H1 (cell line): Measurements from ENCODE around the gene ANKRD27. TPM values are rescaled to one million over a fixed set of nuclear protein-coding genes. Genes with fewer than 3 reads are reported as not detected.

Source experiments
- EGR1 ChIP-seq: IDR thresholded peaks from 2 replicates; pipeline ENCODE4 v1.6.1; 2011; ENCODE audit warnings: low read depth, low read length, borderline replicate concordance
- POLR2A ChIP-seq, 2 experiments: IDR thresholded peaks; 1 replicate in 1 of 2; 2 replicates in 1 of 2; pipeline ENCODE4 v1.6.1; 2011; ENCODE audit warnings: low read depth in 2 of 2, low read length in 2 of 2, mild to moderate bottlenecking in 2 of 2; ENCODE audit errors: control extremely low read depth in 1 of 2
- POLR2AphosphoS5 ChIP-seq: IDR thresholded peaks from 2 replicates; pipeline ENCODE4 v1.6.1; 2011; ENCODE audit warnings: low read depth, low read length
- SIRT6 ChIP-seq: IDR thresholded peaks from one replicate; pipeline ENCODE4 v1.7.1; 2012; ENCODE audit warnings: low read length, inconsistent platforms
- SP1 ChIP-seq: IDR thresholded peaks from 2 replicates; pipeline ENCODE4 v1.6.1; 2011; ENCODE audit warnings: low read depth, low read length
- TAF1 ChIP-seq: IDR thresholded peaks from 2 replicates; pipeline ENCODE4 v1.6.1; 2011; ENCODE audit warnings: mild to moderate bottlenecking, low read depth, low read length
- ZNF274 ChIP-seq: IDR thresholded peaks from 2 replicates; pipeline ENCODE4 v1.7.0; 2012; ENCODE audit warnings: low read length, borderline replicate concordance; ENCODE audit errors: extremely low read depth
- polyA plus RNA-seq, 7 experiments: library from polyadenylated mRNA; depleted of rRNA in 3 of 7; stranded (reverse) in 5 of 7; unstranded in 2 of 7; fragments of >200 nt in 5 of 7; fragments of 200-250 nt in 2 of 7; gene quantifications; 1 replicate in 5 of 7; 2 replicates in 1 of 7; 4 replicates in 1 of 7; pipeline versions ENCODE4 v1.2.1 to v1.2.3, GENCODE V29; 2011 to 2013; ENCODE audit warnings: missing spikeins in 2 of 7, mixed read lengths in 2 of 7
- total RNA-seq: library from RNA; stranded (reverse); fragmentation: NEBNext Ultra II Directional; extraction: Animal tissue kit (Norgen Biotek cat#: 25700); gene quantifications from 2 replicates; pipeline ENCODE4 v1.2.1, GENCODE V29; 2021
- TF ChIP-seq, protein P1 (sequence below): fragments of 300-600 bp; sonication (generic); IDR thresholded peaks from 2 replicates; pipeline ENCODE4 v1.7.1; 2012; ENCODE audit warnings: low read length, moderate library complexity, mild to moderate bottlenecking, inconsistent platforms; ENCODE audit not compliant: insufficient replicate concordance
- TF ChIP-seq, protein P2 (sequence below), 3 experiments: IDR thresholded peaks; 1 replicate in 2 of 3; 2 replicates in 1 of 3; pipeline versions ENCODE4 v1.5.1 to v1.6.1; 2011; ENCODE audit warnings: low read length in 3 of 3, mild to moderate bottlenecking in 3 of 3, inconsistent platforms in 2 of 3, low read depth in 1 of 3, moderate library complexity in 1 of 3; ENCODE audit not compliant: insufficient read depth in 1 of 3; ENCODE audit errors: control extremely low read depth in 1 of 3
- TF ChIP-seq, protein P3 (sequence below): IDR thresholded peaks from 2 replicates; pipeline ENCODE4 v1.6.1; 2012; ENCODE audit warnings: inconsistent platforms

ANKRD27 gene
- total and polyA plus RNA-seq, 2 of the 8 experiments (the other 6 are each of a cell fraction or from before 2014, with no cell fraction given), result 27.9 to 55.7 TPM

DNA sequence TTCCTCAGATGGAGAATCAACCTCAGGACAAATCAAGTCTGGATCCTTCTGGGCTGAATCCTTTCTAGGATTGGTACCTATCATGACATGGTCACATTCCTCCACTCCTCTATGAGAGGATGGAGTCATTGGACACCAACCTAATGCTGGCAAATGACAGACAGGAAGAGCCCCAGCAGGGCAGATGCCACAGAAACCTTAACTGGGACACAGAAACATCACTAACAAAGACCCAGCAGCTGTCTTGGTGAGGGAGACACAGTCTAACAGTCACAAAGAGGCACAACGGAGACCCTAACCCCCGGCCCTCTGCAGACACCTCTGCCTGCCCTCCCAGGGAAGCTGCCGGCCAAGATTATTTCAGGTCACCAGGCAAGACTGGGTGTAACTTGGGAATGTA, 2.1 kb downstream of the ANKRD27 start (continued):
- TF ChIP-seq, protein P1, sequence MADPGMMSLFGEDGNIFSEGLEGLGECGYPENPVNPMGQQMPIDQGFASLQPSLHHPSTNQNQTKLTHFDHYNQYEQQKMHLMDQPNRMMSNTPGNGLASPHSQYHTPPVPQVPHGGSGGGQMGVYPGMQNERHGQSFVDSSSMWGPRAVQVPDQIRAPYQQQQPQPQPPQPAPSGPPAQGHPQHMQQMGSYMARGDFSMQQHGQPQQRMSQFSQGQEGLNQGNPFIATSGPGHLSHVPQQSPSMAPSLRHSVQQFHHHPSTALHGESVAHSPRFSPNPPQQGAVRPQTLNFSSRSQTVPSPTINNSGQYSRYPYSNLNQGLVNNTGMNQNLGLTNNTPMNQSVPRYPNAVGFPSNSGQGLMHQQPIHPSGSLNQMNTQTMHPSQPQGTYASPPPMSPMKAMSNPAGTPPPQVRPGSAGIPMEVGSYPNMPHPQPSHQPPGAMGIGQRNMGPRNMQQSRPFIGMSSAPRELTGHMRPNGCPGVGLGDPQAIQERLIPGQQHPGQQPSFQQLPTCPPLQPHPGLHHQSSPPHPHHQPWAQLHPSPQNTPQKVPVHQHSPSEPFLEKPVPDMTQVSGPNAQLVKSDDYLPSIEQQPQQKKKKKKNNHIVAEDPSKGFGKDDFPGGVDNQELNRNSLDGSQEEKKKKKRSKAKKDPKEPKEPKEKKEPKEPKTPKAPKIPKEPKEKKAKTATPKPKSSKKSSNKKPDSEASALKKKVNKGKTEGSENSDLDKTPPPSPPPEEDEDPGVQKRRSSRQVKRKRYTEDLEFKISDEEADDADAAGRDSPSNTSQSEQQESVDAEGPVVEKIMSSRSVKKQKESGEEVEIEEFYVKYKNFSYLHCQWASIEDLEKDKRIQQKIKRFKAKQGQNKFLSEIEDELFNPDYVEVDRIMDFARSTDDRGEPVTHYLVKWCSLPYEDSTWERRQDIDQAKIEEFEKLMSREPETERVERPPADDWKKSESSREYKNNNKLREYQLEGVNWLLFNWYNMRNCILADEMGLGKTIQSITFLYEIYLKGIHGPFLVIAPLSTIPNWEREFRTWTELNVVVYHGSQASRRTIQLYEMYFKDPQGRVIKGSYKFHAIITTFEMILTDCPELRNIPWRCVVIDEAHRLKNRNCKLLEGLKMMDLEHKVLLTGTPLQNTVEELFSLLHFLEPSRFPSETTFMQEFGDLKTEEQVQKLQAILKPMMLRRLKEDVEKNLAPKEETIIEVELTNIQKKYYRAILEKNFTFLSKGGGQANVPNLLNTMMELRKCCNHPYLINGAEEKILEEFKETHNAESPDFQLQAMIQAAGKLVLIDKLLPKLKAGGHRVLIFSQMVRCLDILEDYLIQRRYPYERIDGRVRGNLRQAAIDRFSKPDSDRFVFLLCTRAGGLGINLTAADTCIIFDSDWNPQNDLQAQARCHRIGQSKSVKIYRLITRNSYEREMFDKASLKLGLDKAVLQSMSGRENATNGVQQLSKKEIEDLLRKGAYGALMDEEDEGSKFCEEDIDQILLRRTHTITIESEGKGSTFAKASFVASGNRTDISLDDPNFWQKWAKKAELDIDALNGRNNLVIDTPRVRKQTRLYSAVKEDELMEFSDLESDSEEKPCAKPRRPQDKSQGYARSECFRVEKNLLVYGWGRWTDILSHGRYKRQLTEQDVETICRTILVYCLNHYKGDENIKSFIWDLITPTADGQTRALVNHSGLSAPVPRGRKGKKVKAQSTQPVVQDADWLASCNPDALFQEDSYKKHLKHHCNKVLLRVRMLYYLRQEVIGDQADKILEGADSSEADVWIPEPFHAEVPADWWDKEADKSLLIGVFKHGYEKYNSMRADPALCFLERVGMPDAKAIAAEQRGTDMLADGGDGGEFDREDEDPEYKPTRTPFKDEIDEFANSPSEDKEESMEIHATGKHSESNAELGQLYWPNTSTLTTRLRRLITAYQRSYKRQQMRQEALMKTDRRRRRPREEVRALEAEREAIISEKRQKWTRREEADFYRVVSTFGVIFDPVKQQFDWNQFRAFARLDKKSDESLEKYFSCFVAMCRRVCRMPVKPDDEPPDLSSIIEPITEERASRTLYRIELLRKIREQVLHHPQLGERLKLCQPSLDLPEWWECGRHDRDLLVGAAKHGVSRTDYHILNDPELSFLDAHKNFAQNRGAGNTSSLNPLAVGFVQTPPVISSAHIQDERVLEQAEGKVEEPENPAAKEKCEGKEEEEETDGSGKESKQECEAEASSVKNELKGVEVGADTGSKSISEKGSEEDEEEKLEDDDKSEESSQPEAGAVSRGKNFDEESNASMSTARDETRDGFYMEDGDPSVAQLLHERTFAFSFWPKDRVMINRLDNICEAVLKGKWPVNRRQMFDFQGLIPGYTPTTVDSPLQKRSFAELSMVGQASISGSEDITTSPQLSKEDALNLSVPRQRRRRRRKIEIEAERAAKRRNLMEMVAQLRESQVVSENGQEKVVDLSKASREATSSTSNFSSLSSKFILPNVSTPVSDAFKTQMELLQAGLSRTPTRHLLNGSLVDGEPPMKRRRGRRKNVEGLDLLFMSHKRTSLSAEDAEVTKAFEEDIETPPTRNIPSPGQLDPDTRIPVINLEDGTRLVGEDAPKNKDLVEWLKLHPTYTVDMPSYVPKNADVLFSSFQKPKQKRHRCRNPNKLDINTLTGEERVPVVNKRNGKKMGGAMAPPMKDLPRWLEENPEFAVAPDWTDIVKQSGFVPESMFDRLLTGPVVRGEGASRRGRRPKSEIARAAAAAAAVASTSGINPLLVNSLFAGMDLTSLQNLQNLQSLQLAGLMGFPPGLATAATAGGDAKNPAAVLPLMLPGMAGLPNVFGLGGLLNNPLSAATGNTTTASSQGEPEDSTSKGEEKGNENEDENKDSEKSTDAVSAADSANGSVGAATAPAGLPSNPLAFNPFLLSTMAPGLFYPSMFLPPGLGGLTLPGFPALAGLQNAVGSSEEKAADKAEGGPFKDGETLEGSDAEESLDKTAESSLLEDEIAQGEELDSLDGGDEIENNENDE, result no peak
- TF ChIP-seq POLR2A (IDR thresholded peaks at IDR 0.05; ENCODE audit: control extremely low read depth in 1 of 2, low read depth in 2 of 2, low read length in 2 of 2) (no peak), SIRT6 (no peak), SP1 (no peak), TAF1 (no peak), EGR1 (no peak), POLR2AphosphoS5 (no peak), ZNF274 (no peak)
- TF ChIP-seq, protein P2, sequence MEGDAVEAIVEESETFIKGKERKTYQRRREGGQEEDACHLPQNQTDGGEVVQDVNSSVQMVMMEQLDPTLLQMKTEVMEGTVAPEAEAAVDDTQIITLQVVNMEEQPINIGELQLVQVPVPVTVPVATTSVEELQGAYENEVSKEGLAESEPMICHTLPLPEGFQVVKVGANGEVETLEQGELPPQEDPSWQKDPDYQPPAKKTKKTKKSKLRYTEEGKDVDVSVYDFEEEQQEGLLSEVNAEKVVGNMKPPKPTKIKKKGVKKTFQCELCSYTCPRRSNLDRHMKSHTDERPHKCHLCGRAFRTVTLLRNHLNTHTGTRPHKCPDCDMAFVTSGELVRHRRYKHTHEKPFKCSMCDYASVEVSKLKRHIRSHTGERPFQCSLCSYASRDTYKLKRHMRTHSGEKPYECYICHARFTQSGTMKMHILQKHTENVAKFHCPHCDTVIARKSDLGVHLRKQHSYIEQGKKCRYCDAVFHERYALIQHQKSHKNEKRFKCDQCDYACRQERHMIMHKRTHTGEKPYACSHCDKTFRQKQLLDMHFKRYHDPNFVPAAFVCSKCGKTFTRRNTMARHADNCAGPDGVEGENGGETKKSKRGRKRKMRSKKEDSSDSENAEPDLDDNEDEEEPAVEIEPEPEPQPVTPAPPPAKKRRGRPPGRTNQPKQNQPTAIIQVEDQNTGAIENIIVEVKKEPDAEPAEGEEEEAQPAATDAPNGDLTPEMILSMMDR (IDR thresholded peaks at IDR 0.05; ENCODE audit: control extremely low read depth in 1 of 3, insufficient read depth in 1 of 3, low read depth in 1 of 3, low read length in 3 of 3), result no peak
- TF ChIP-seq, protein P3, sequence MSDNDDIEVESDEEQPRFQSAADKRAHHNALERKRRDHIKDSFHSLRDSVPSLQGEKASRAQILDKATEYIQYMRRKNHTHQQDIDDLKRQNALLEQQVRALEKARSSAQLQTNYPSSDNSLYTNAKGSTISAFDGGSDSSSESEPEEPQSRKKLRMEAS, result no peak
